K562 (cell line): ENCODE measurements around the gene IFI30. TPM values are rescaled to one million over a fixed set of nuclear protein-coding genes. Genes with fewer than 3 reads are reported as not detected.

Source experiments
- CBFB ChIP-seq: sonication (generic); formaldehyde crosslinking; IDR thresholded peaks from 2 replicates; pipeline ENCODE4 v1.4.0; 2020; ENCODE audit warnings: mild to moderate bottlenecking, missing genetic modification reagents
- CSDE1 ChIP-seq, 2 experiments: fragments of 450-650 bp; IDR thresholded peaks; 2 replicates each; pipeline ENCODE4 v1.6.1; 2016; ENCODE audit warnings: mild to moderate bottlenecking in 1 of 2
- EP300 ChIP-seq: IDR thresholded peaks from 2 replicates; pipeline ENCODE4 v1.6.1; 2012; ENCODE audit warnings: low read length, improper control_type of control experiment
- FOS ChIP-seq: IDR thresholded peaks from 3 replicates; pipeline ENCODE4 v1.6.1; 2011; ENCODE audit not compliant: insufficient read length; ENCODE audit errors: extremely low read depth
- GTF2E2 ChIP-seq: fragments of 200-800 bp; sonication (Bioruptor generic); IDR thresholded peaks from 2 replicates; pipeline ENCODE4 v1.6.1; 2016; ENCODE audit warnings: missing genetic modification characterization, missing compliant biosample characterization
- HMG20A ChIP-seq: fragments of 450-650 bp; formaldehyde crosslinking; conservative IDR thresholded peaks from 2 replicates; pipeline ENCODE4 v1.4.0; 2020; ENCODE audit warnings: mild to moderate bottlenecking, mixed read lengths
- NBN ChIP-seq: fragments of 450-650 bp; IDR thresholded peaks from 2 replicates; pipeline ENCODE4 v1.6.1; 2016; ENCODE audit warnings: low read depth, mild to moderate bottlenecking
- NCOA4 ChIP-seq: fragments of 450-650 bp; IDR thresholded peaks from 2 replicates; pipeline ENCODE4 v1.6.1; 2018; ENCODE audit warnings: mild to moderate bottlenecking; ENCODE audit not compliant: partially characterized antibody
- NR0B1 ChIP-seq: fragments of 450-650 bp; IDR thresholded peaks from one replicate; pipeline ENCODE4 v1.6.1; 2018; ENCODE audit warnings: mild to moderate bottlenecking, moderate library complexity; ENCODE audit not compliant: partially characterized antibody
- PATZ1 ChIP-seq: fragments of 250-450 bp; sonication (Bioruptor Pico); IDR thresholded peaks from 2 replicates; pipeline ENCODE4 v1.5.0; 2020; ENCODE audit warnings: mild to moderate bottlenecking, borderline replicate concordance
- POLR2A ChIP-seq: fragments of 450-650 bp; conservative IDR thresholded peaks from 2 replicates; pipeline ENCODE4 v1.6.1; 2016
- RFX5 ChIP-seq: IDR thresholded peaks from 2 replicates; pipeline ENCODE4 v1.6.1; 2011; ENCODE audit warnings: low read depth, mild to moderate bottlenecking, improper control_type of control experiment, low read length
- SAFB ChIP-seq: fragments of 200-400 bp; formaldehyde crosslinking; IDR thresholded peaks from 2 replicates; pipeline ENCODE4 v1.6.1; 2017; ENCODE audit warnings: low read depth, low read length, borderline replicate concordance
- SETDB1 ChIP-seq: IDR thresholded peaks from one replicate; pipeline ENCODE4 v1.6.1; 2012; ENCODE audit warnings: low read length, control low read depth, inconsistent platforms
- ZNF79 ChIP-seq: fragments of 250-450 bp; sonication (Bioruptor Pico); IDR thresholded peaks from 2 replicates; pipeline ENCODE4 v1.4.0; 2020; ENCODE audit warnings: low read depth, mild to moderate bottlenecking, moderate library complexity
- polyA plus RNA-seq, 8 experiments: library from polyadenylated mRNA; depleted of rRNA in 4 of 8; stranded (reverse) in 5 of 8; unstranded in 3 of 8; fragments of >200 nt; fragmentation: Nextera tagmentation in 2 of 8; fragmentation: Illumina TruSeq in 1 of 8; extraction: Ambion mirVana in 2 of 8; extraction: Trizol in 1 of 8; gene quantifications; 2 replicates each; pipeline versions ENCODE4 v1.2.1 to v1.2.3, GENCODE V29; 2011 to 2014; ENCODE audit warnings: inconsistent platforms in 1 of 8, missing spikeins in 1 of 8
- total RNA-seq, 7 experiments: library from RNA; depleted of rRNA in 6 of 7; stranded (reverse); fragments of >200 nt in 6 of 7; fragmentation: Illumina TruSeq in 2 of 7; extraction: Trizol in 2 of 7; gene quantifications; 2 replicates each; pipeline versions ENCODE4 v1.2.1 to v1.2.3, GENCODE V29; 2011 to 2021; ENCODE audit warnings: low replicate concordance in 1 of 7
- TF ChIP-seq, protein P1 (sequence below): IDR thresholded peaks from 2 replicates; pipeline ENCODE4 v1.6.1; 2011; ENCODE audit warnings: borderline replicate concordance, low read depth, mild to moderate bottlenecking, moderate library complexity, low read length; ENCODE audit not compliant: insufficient read depth, poor library complexity, severe bottlenecking
- TF ChIP-seq, protein P2 (sequence below): fragments of 250-450 bp; sonication (Bioruptor Pico); IDR thresholded peaks from 2 replicates; pipeline ENCODE4 v1.8.0; 2021; ENCODE audit warnings: borderline replicate concordance, mild to moderate bottlenecking, moderate library complexity; ENCODE audit not compliant: poor library complexity, severe bottlenecking
- TF ChIP-seq, protein P3 (sequence below): fragments of 450-650 bp; formaldehyde crosslinking; IDR thresholded peaks from 2 replicates; pipeline ENCODE4 v1.4.0; 2022; ENCODE audit warnings: missing genetic modification characterization

Gene IFI30
- total and polyA plus RNA-seq, 9 of the 15 experiments (the other 6 are each of a cell fraction or from before 2014, with no cell fraction given), result 63.7 to 430 (median 109) TPM

DNA sequence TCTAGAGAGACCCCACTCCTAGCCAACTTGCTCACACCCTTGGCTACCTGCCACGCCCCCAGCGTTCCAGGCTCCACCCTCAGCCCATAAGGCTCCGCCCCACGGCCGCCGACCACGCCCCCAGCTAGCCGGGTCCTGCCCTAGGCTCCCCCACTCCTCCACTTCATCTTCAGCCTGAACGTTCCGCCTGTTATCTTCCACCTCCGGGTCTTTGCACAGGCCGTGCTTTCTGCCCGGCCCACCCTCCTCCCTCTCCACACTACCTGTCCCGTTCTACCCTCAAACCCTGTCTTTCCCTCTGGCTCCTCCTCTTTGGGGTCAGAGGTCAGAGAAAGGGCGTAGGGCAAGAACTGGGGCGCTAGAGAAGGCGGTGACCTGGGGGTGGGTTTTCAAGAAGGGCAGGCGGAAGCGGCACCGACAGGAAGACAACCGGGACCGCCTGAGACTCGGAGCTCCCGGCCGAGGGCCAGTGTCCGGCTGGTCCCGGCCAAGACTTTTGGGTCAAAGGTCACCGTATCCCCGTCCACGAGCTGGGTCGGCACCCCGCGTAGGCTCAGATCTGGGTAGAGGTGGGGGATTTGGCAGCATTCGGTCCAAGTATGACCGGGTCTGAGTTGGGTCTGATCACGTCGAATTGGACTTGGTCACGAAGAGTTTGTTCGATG, 50.4 kb downstream of the IFI30 start (continued):
- TF ChIP-seq PATZ1 (CRISPR knock-in tag) (no peak), GTF2E2 (no peak), NBN (peak; percentile 97), FOS (no peak), NCOA4 (no peak), NR0B1 (no peak), ZNF79 (CRISPR knock-in tag) (no peak), CSDE1 (IDR thresholded peaks at IDR 0.05) (no peak), CBFB (no peak), EP300 (peak; percentile 30; the same call in 1 of the 2 replicates), HMG20A (CRISPR knock-in tag) (no peak), RFX5 (no peak; the same call in 1 of the 2 replicates), POLR2A (peak; percentile 75; the same call in 1 of the 2 replicates), SETDB1 (no peak), SAFB (peak; percentile 26; the same call in 1 of the 2 replicates)
- TF ChIP-seq, protein P1, sequence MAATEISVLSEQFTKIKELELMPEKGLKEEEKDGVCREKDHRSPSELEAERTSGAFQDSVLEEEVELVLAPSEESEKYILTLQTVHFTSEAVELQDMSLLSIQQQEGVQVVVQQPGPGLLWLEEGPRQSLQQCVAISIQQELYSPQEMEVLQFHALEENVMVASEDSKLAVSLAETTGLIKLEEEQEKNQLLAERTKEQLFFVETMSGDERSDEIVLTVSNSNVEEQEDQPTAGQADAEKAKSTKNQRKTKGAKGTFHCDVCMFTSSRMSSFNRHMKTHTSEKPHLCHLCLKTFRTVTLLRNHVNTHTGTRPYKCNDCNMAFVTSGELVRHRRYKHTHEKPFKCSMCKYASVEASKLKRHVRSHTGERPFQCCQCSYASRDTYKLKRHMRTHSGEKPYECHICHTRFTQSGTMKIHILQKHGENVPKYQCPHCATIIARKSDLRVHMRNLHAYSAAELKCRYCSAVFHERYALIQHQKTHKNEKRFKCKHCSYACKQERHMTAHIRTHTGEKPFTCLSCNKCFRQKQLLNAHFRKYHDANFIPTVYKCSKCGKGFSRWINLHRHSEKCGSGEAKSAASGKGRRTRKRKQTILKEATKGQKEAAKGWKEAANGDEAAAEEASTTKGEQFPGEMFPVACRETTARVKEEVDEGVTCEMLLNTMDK, result no peak
- TF ChIP-seq, protein P2, sequence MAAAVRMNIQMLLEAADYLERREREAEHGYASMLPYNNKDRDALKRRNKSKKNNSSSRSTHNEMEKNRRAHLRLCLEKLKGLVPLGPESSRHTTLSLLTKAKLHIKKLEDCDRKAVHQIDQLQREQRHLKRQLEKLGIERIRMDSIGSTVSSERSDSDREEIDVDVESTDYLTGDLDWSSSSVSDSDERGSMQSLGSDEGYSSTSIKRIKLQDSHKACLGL, result no peak
- TF ChIP-seq, protein P3, sequence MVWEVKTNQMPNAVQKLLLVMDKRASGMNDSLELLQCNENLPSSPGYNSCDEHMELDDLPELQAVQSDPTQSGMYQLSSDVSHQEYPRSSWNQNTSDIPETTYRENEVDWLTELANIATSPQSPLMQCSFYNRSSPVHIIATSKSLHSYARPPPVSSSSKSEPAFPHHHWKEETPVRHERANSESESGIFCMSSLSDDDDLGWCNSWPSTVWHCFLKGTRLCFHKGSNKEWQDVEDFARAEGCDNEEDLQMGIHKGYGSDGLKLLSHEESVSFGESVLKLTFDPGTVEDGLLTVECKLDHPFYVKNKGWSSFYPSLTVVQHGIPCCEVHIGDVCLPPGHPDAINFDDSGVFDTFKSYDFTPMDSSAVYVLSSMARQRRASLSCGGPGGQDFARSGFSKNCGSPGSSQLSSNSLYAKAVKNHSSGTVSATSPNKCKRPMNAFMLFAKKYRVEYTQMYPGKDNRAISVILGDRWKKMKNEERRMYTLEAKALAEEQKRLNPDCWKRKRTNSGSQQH (CRISPR knock-in tag), result peak; percentile 83
